Caco-2 (cell line): ENCODE measurements around the gene ADARB1. TPM values are rescaled to one million over a fixed set of nuclear protein-coding genes. Genes with fewer than 3 reads are reported as not detected.

Source experiments
- BruUV-seq: library from RNA; stranded (reverse); fragments of 400-500 nt; replicated peaks from 2 replicates; lab custom pipeline; 2021; lab: Mats Ljungman, UMichigan
- CTCF ChIA-PET: fragments of 300-600 bp; sonication (Branson Sonifier 250); formaldehyde crosslinking; loops from one replicate; lab custom pipeline; 2022; ENCODE audit warnings: antibody characterized with exemption; lab: Charles Lee
- POLR2A ChIA-PET: fragments of 300-600 bp; sonication (Branson Sonifier 250); formaldehyde crosslinking; loops from one replicate; lab custom pipeline; 2022; ENCODE audit warnings: antibody characterized with exemption; lab: Charles Lee
- DNase-seq, 2 experiments: peaks; one replicate each; pipeline versions ENCODE4 v3.0.0 to v3.0.0-alpha.2; 2020 to 2022
- H3K27me3 ChIP-seq: replicated peaks from 2 replicates; pipeline ENCODE4 v1.6.0; 2011; ENCODE audit warnings: low read length; ENCODE audit not compliant: control insufficient read depth, insufficient read depth
- H3K36me3 ChIP-seq: 2 replicates; pipeline ENCODE4 v1.5.1; 2011; ENCODE audit warnings: low read length; ENCODE audit not compliant: control insufficient read depth, insufficient read depth
- H3K4me1 ChIP-seq: fragments of 250-450 bp; sonication (Bioruptor Pico); 2 replicates; pipeline ENCODE4 v1.5.1; 2020; ENCODE audit warnings: mild to moderate bottlenecking
- H3K4me3 ChIP-seq: 2 replicates; pipeline ENCODE4 v1.5.1; 2011; ENCODE audit warnings: low read depth, mild to moderate bottlenecking, control low read depth, low read length
- H3K9me3 ChIP-seq: fragments of 250-450 bp; sonication (Bioruptor Pico); 2 replicates; pipeline ENCODE4 v1.5.1; 2020; ENCODE audit warnings: mild to moderate bottlenecking, moderate library complexity
- H3K27ac Mint-ChIP-seq: one replicate; pipeline ENCODE4 v1.8.0; 2022; ENCODE audit warnings: mixed read lengths; ENCODE audit not compliant: unreplicated experiment
- H3K27me3 Mint-ChIP-seq: one replicate; pipeline ENCODE4 v1.8.0; 2022; ENCODE audit warnings: mixed read lengths; ENCODE audit not compliant: insufficient read depth, unreplicated experiment
- H3K36me3 Mint-ChIP-seq: one replicate; pipeline ENCODE4 v1.8.0; 2022; ENCODE audit warnings: mild to moderate bottlenecking, mixed read lengths; ENCODE audit not compliant: insufficient read depth, unreplicated experiment
- H3K4me1 Mint-ChIP-seq: one replicate; pipeline ENCODE4 v1.8.0; 2022; ENCODE audit warnings: low read depth, mixed read lengths; ENCODE audit not compliant: unreplicated experiment
- H3K4me3 Mint-ChIP-seq: one replicate; pipeline ENCODE4 v1.8.0; 2022; ENCODE audit warnings: mild to moderate bottlenecking, moderate library complexity, mixed read lengths; ENCODE audit not compliant: unreplicated experiment
- H3K9me3 Mint-ChIP-seq: one replicate; pipeline ENCODE4 v1.8.0; 2022; ENCODE audit warnings: mixed read lengths; ENCODE audit not compliant: unreplicated experiment
- CTCF ChIP-seq, 2 experiments: fragments of 200-600 bp in 1 of 2; IDR thresholded peaks; 1 replicate in 1 of 2; 2 replicates in 1 of 2; pipeline versions ENCODE4 v1.5.1 to v1.8.0; 2011 to 2022; ENCODE audit warnings: antibody characterized with exemption in 1 of 2, control low read depth in 1 of 2, inconsistent platforms in 1 of 2, low read depth in 1 of 2, low read length in 1 of 2, mild to moderate bottlenecking in 1 of 2, moderate library complexity in 1 of 2; ENCODE audit not compliant: insufficient read depth in 1 of 2, severe bottlenecking in 1 of 2, unreplicated experiment in 1 of 2
- intact Hi-C: fragments of 100-400 bp; cut with micrococcal nuclease; formaldehyde crosslinking; loops from one replicate; pipeline ENCODE4 v1.10.0; 2022; ENCODE audit not compliant: unreplicated experiment
- total RNA-seq: library from RNA; stranded (reverse); gene quantifications from 2 replicates; pipeline ENCODE4 v1.2.3, GENCODE V29; 2022

Gene ADARB1
- total RNA-seq, 1 experiment from 2014 or later: 25.4 TPM

GRCh38 chr21:45125357-45125756 is 51.0 kb downstream of the ADARB1 start:
- Histone ChIP-seq H3K9me3 (no peaks in the 10 kb centered on the region), H3K36me3 (no peaks in the 10 kb centered on the region), H3K27me3 (no peaks in the 10 kb centered on the region), H3K4me1 (no peaks in the 10 kb centered on the region), H3K4me3 (no peak overlapping the region)
- no peaks in the 10 kb centered on the region for H3K9me3 Mint-ChIP-seq
- intact Hi-C loops: no loop called here
- TF ChIP-seq CTCF (IDR thresholded peaks at IDR 0.05; ENCODE audit: insufficient read depth in 1 of 2, low read depth in 1 of 2, low read length in 1 of 2, severe bottlenecking in 1 of 2, unreplicated experiment in 1 of 2): no peak
- ChIA-PET CTCF (interaction anchor here (0.6 to 2.1 kb wide), 2 partner anchors 12 to 175 kb away, joined by 3 to 6 read pairs; no protein-coding TSS in a partner anchor), POLR2A (interaction anchor here (0.7 kb wide), 1 partner anchor 248 kb away, joined by 3 read pairs; no protein-coding TSS in a partner anchor)
- no peaks in the 10 kb centered on the region for H3K27me3 Mint-ChIP-seq
- H3K36me3 Mint-ChIP-seq: peaks cover 10% of the 10 kb centered on the region
- H3K4me1 Mint-ChIP-seq: peaks cover 20% of the 10 kb centered on the region
- no peak for DNase-seq
- H3K27ac Mint-ChIP-seq: no peak overlapping the region
- no TSS peak for BruUV-seq
- no peak overlapping the region for H3K4me3 Mint-ChIP-seq

GRCh38 chr21:45126204-45126626 is 51.8 kb downstream of the ADARB1 start:
- Histone ChIP-seq H3K4me3 (no peak overlapping the region), H3K36me3 (no peaks in the 10 kb centered on the region), H3K27me3 (no peaks in the 10 kb centered on the region), H3K9me3 (no peaks in the 10 kb centered on the region), H3K4me1 (no peaks in the 10 kb centered on the region)
- DNase-seq: no peak
- Mint-ChIP-seq H3K4me1 (peaks cover 12% of the 10 kb centered on the region), H3K9me3 (no peaks in the 10 kb centered on the region), H3K27me3 (no peaks in the 10 kb centered on the region), H3K27ac (no peak overlapping the region), H3K4me3 (no peak overlapping the region), H3K36me3 (peaks cover 10% of the 10 kb centered on the region)
- BruUV-seq: no TSS peak
- no peak for TF ChIP-seq CTCF (IDR thresholded peaks at IDR 0.05; ENCODE audit: insufficient read depth in 1 of 2, low read depth in 1 of 2, low read length in 1 of 2, severe bottlenecking in 1 of 2, unreplicated experiment in 1 of 2)
- intact Hi-C loops: no loop called here
- POLR2A ChIA-PET: interaction anchor here (0.7 kb wide), 1 partner anchor 248 kb away, joined by 3 read pairs; no protein-coding TSS in a partner anchor
- CTCF ChIA-PET: interaction anchor here (2.1 kb wide), 1 partner anchor 176 kb away, joined by 6 read pairs; no protein-coding TSS in a partner anchor

GRCh38 chr21:45126983-45127382 is 52.6 kb downstream of the ADARB1 start:
- TF ChIP-seq CTCF (IDR thresholded peaks at IDR 0.05; ENCODE audit: insufficient read depth in 1 of 2, low read depth in 1 of 2, low read length in 1 of 2, severe bottlenecking in 1 of 2, unreplicated experiment in 1 of 2): no peak
- H3K27me3 ChIP-seq: no peaks in the 10 kb centered on the region
- no peaks in the 10 kb centered on the region for H3K36me3 ChIP-seq
- CTCF ChIA-PET: interaction anchor here (0.8 to 2.0 kb wide), 2 partner anchors 10 to 12 kb away, joined by 4 to 9 read pairs; no protein-coding TSS in a partner anchor
- Mint-ChIP-seq H3K27ac (no peak overlapping the region), H3K27me3 (no peaks in the 10 kb centered on the region), H3K9me3 (no peaks in the 10 kb centered on the region), H3K36me3 (peaks cover 10% of the 10 kb centered on the region), H3K4me3 (no peak overlapping the region), H3K4me1 (peaks cover 6% of the 10 kb centered on the region)
- BruUV-seq: no TSS peak
- POLR2A ChIA-PET: no interaction called here
- DNase-seq: no peak
- H3K4me1 ChIP-seq: no peaks in the 10 kb centered on the region
- intact Hi-C loops: no loop called here
- H3K4me3 ChIP-seq: no peak overlapping the region
- H3K9me3 ChIP-seq: no peaks in the 10 kb centered on the region
